Cardiac muscle cell (in vitro differentiated cells and primary cell): ENCODE results near the gene WDR19. TPM values are rescaled to one million over a fixed set of nuclear protein-coding genes. Genes with fewer than 3 reads are reported as not detected.

Source experiments
- DNase-seq, 2 donors: peaks; one replicate each; pipeline versions ENCODE4 v3.0.0 to v3.0.0-alpha.2; 2010 to 2017; ENCODE audit warnings: low read depth in 1 of 2, low spot score in 1 of 2
- H3K27ac ChIP-seq: fragments of 200-600 bp; sonication (generic); 2 replicates; pipeline ENCODE4 v1.5.1; 2016
- H3K27me3 ChIP-seq: fragments of 200-600 bp; sonication (generic); 2 replicates; pipeline ENCODE4 v1.6.0; 2016; ENCODE audit warnings: control low read depth
- H3K36me3 ChIP-seq: fragments of 200-600 bp; sonication (generic); 2 replicates; pipeline ENCODE4 v1.5.1; 2016; ENCODE audit warnings: control low read depth
- H3K4me1 ChIP-seq: fragments of 200-600 bp; sonication (generic); 2 replicates; pipeline ENCODE4 v1.8.1; 2017; ENCODE audit warnings: low read depth, mild to moderate bottlenecking, mixed run types
- H3K4me3 ChIP-seq: fragments of 200-600 bp; sonication (generic); 2 replicates; pipeline ENCODE4 v1.5.1; 2016; ENCODE audit warnings: mild to moderate bottlenecking
- H3K9me3 ChIP-seq: fragments of 200-600 bp; sonication (generic); 2 replicates; pipeline ENCODE4 v1.5.1; 2017; ENCODE audit warnings: low read depth, mild to moderate bottlenecking, control low read depth
- CTCF ChIP-seq: IDR thresholded peaks from 2 replicates; pipeline ENCODE4 v1.5.1; 2012; ENCODE audit warnings: low read depth, mild to moderate bottlenecking, low read length
- polyA plus RNA-seq: library from polyadenylated mRNA; unstranded; fragments of >200 nt; fragmentation: Nextera tagmentation; extraction: Ambion mirVana; gene quantifications from 2 replicates; pipeline ENCODE4 v1.2.1, GENCODE V29; 2016
- total RNA-seq: library from RNA; depleted of rRNA; stranded (reverse); fragments of >200 nt; gene quantifications from 2 replicates; pipeline ENCODE4 v1.2.3, GENCODE V29; 2016

WDR19 gene
- total and polyA plus RNA-seq, 2 experiments from 2014 or later = 28.2 to 50.3 TPM

GRCh38 chr4:39255266-39255665, 72.9 kb downstream of the WDR19 start:
- DNase-seq = peak in 1 of 2 donors; percentile 60
- H3K36me3 ChIP-seq = peaks cover 8% of the 10 kb centered on the region
- no peaks in the 10 kb centered on the region for H3K4me1 ChIP-seq
- H3K27me3 ChIP-seq = no peaks in the 10 kb centered on the region
- TF ChIP-seq CTCF = peak; percentile 32
- H3K9me3 ChIP-seq = no peaks in the 10 kb centered on the region
- H3K4me3 ChIP-seq = no peak overlapping the region
- no peak overlapping the region for H3K27ac ChIP-seq

DNA sequence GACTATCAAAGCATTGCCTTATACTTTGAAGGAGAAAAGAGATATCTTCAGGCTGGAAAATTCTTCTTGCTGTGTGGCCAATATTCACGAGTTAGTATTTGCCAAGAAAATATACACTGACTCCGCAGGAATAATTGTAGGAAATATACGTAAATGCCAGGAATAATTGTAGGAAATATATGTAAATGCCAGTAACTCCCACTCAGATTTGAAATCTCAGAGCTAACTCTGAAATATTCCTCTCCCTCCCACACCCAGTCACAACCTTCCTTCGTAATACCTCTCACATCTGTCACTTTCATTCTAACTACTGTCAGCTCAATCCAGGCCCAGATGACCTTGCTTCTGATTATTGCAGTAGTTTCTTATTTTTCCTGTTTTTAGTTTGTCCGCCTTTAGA, 73.5 kb downstream of the WDR19 start:
- H3K27me3 ChIP-seq = no peaks in the 10 kb centered on the region
- TF ChIP-seq CTCF = no peak
- peaks cover 8% of the 10 kb centered on the region for H3K36me3 ChIP-seq
- H3K27ac ChIP-seq = no peak overlapping the region
- peak in 1 of 2 donors; percentile 33 for DNase-seq
- no peak overlapping the region for H3K4me3 ChIP-seq
- no peaks in the 10 kb centered on the region for H3K4me1 ChIP-seq
- H3K9me3 ChIP-seq = no peaks in the 10 kb centered on the region

DNA sequence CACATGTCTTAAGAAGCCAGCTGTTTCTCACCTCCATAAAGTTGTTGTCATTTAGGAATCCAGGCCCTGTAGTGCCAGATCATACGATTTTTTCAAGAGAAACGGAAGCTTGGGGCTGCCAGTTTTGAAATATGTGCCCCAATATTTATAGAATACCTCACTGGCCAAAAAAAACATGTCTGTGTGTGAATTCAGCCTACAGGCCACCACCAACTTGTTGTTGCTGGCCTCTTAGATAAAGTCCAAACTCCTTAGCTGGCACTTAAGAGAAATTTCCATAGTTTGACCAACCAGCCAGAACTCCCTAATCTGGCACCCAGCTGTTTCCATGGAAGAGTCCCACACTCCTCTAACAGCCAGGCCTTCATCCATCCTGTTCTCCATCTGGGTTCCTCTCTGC, 74.1 kb downstream of the WDR19 start:
- Histone ChIP-seq H3K4me1 (no peaks in the 10 kb centered on the region), H3K9me3 (no peaks in the 10 kb centered on the region), H3K4me3 (no peak overlapping the region), H3K36me3 (peaks cover 8% of the 10 kb centered on the region), H3K27ac (no peak overlapping the region), H3K27me3 (no peaks in the 10 kb centered on the region)
- TF ChIP-seq CTCF = no peak
- DNase-seq = peak in 1 of 2 donors; percentile 13

DNA sequence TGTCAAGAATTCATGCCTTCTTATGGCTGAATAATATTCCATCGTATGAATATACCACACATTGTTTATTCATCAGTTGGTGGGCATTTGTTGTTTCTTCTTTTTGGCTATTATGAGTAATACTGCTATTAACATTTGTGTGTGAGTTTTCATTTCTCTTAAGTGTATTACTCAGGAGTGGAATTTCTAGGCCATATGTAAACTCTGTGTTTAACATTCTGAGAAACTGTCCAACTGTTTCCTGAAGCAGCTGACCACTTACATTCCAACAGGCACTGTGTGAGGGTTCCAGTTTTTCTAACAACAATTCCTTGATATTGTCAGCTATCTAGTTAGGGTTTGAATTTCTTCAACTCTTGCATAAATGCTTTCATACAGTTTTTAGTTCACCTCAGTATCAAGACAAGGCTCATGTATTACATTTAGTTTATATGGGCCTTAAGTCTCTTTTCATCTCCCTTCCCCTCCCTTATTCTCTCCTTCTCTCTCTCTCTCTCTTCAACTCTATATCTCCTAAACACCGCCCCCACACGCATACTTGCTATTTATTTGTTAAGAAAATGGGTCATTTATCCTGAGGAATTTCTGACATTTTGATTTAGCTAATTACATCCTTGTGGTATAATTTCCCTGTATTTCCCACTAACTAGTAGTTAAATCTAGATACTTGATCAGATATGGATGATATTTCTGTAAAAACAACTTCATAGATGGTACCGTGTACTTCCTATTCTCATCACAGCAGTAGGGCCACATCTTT, 77.4 kb downstream of the WDR19 start:
- Histone ChIP-seq H3K27ac (no peak overlapping the region), H3K27me3 (no peaks in the 10 kb centered on the region), H3K36me3 (peaks cover 8% of the 10 kb centered on the region), H3K4me1 (no peaks in the 10 kb centered on the region), H3K4me3 (no peak overlapping the region), H3K9me3 (no peaks in the 10 kb centered on the region)
- peak in 1 of 2 donors; percentile 60 for DNase-seq
- no peak for TF ChIP-seq CTCF

GRCh38 chr4:39263895-39264294, 81.6 kb downstream of the WDR19 start:
- Histone ChIP-seq H3K9me3 (no peaks in the 10 kb centered on the region), H3K36me3 (peaks cover 3% of the 10 kb centered on the region), H3K4me3 (no peak overlapping the region), H3K4me1 (no peaks in the 10 kb centered on the region), H3K27me3 (no peaks in the 10 kb centered on the region), H3K27ac (no peak overlapping the region)
- DNase-seq = peak in 1 of 2 donors; percentile 1
- no peak for TF ChIP-seq CTCF
